ENCODE results near the gene CPAMD8. TPM values are rescaled to one million over a fixed set of nuclear protein-coding genes. Genes with fewer than 3 reads are reported as not detected.

CPAMD8 gene
- total RNA-seq, 1 experiment from 2014 or later, result 4.5 TPM

DNA sequence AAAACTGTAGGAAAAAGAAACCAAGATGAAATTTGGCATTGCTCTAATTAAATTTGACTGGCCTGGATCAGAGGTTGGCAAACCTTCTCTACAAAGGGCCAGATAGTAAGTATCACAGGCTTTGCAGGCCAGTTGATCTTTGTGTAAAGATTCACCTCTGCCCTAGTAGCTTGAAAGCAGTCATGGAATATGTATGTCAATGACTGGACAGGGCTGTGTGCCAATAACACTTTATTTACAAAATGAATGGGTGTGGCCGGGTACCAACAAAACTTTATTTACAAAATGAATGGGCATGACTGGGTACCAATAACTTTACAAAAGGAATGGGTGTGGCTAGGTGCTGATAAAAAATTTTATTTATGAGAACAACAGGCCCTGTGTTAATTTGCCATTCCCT, 177.4 kb downstream of the CPAMD8 start:
- DNase-seq, result no peak
- peaks cover 57% of the 10 kb centered on the region for H3K36me3 ChIP-seq (replicated peaks; ENCODE audit: control insufficient read depth, insufficient read depth, low read length)

GRCh38 chr19:16847430-16847829, 179.2 kb downstream of the CPAMD8 start:
- H3K36me3 ChIP-seq (replicated peaks; ENCODE audit: control insufficient read depth, insufficient read depth, low read length), result peaks cover 57% of the 10 kb centered on the region
- no peaks in the 10 kb centered on the region for H3K27me3 ChIP-seq (ENCODE audit: control insufficient read depth, insufficient read depth, low read length)
- H3K4me3 ChIP-seq (ENCODE audit: insufficient read depth, low read depth, low read length), result no peak overlapping the region
- no peak for DNase-seq

More for the DNA sequence above, 177.4 kb downstream of the CPAMD8 start:
- Histone ChIP-seq H3K27me3 (ENCODE audit: control insufficient read depth, insufficient read depth, low read length) (no peaks in the 10 kb centered on the region), H3K4me3 (ENCODE audit: insufficient read depth, low read depth, low read length) (no peak overlapping the region)

DNA sequence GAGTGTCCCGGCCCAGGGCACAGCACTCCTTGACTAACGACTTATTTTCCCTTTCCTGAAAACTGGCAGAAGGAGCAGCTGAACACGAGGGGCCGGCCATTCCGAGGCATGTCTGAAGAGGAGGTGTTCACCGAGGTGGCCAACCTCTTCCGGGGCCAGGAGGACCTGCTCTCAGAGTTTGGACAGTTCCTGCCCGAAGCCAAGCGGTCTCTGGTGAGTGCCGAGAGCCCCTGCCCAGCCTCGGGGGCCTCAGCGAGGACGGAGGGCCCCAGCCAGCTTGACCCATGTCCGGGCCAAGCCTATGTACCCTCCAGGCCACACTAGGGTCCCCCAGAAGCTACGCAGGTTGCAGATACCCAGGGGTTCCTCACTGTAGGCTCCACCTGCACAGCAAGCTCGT, 179.7 kb downstream of the CPAMD8 start:
- Histone ChIP-seq H3K4me3 (ENCODE audit: insufficient read depth, low read depth, low read length) (no peak overlapping the region), H3K36me3 (replicated peaks; ENCODE audit: control insufficient read depth, insufficient read depth, low read length) (peaks cover 56% of the 10 kb centered on the region), H3K27me3 (ENCODE audit: control insufficient read depth, insufficient read depth, low read length) (no peaks in the 10 kb centered on the region)
- no peak for DNase-seq

Other genes with a start within 250 kb of the CPAMD8 start
- 47.3 and 58.3 TPM in 2 replicates for gene SIN3B, start 197.4 kb downstream of the CPAMD8 start, total RNA-seq (2014; rRNA removed; shearing (Covaris generic))
- not detected in 2 replicates for gene F2RL3, start 137.8 kb downstream of the CPAMD8 start, total RNA-seq (2014; rRNA removed; shearing (Covaris generic))
- gene HAUS8, start 48.6 kb upstream of the CPAMD8 start, total RNA-seq (2014; rRNA removed; shearing (Covaris generic)), result 10.4 and 15.5 TPM in 2 replicates
- gene MYO9B, start 49.0 kb upstream of the CPAMD8 start, total RNA-seq (2014; rRNA removed; shearing (Covaris generic)), result 32.9 and 40.8 TPM in 2 replicates
- gene USE1, start 188.5 kb upstream of the CPAMD8 start, total RNA-seq (2014; rRNA removed; shearing (Covaris generic)), result 6.9 and 14.4 TPM in 2 replicates
- 13.0 and 18.3 TPM in 2 replicates for gene OCEL1, start 199.4 kb upstream of the CPAMD8 start, total RNA-seq (2014; rRNA removed; shearing (Covaris generic))
- gene NR2F6, start 219.1 kb upstream of the CPAMD8 start, total RNA-seq (2014; rRNA removed; shearing (Covaris generic)), result 232 and 246 TPM in 2 replicates
- gene USHBP1, start 237.9 kb upstream of the CPAMD8 start, total RNA-seq (2014; rRNA removed; shearing (Covaris generic)), result 7.5 and 13.6 TPM in 2 replicates
- 186 and 194 TPM in 2 replicates for gene BABAM1, start 240.6 kb upstream of the CPAMD8 start, total RNA-seq (2014; rRNA removed; shearing (Covaris generic))

All from H7 (cell line).